Stomach (tissue), 9 donors: Measurements from ENCODE around the gene TAF4. TPM values are rescaled to one million over a fixed set of nuclear protein-coding genes. Genes with fewer than 3 reads are reported as not detected.

Source experiments
- DNase-seq, 2 donors: peaks; one replicate each; pipeline versions ENCODE4 v3.0.0 to v3.0.0-alpha.2; 2013 to 2019
- H3K27ac ChIP-seq, 5 donors: fragments of 200-600 bp in 4 of 5; sonication (generic) in 4 of 5; one replicate each; pipeline ENCODE4 v1.5.1; 2013 to 2019; ENCODE audit warnings: mild to moderate bottlenecking in 1 of 5, moderate library complexity in 1 of 5
- H3K27me3 ChIP-seq, 3 donors: fragments of 200-600 bp; sonication (generic); one replicate each; pipeline ENCODE4 v1.5.1; 2017 to 2019; ENCODE audit warnings: mixed run types in 1 of 3
- H3K36me3 ChIP-seq, 4 donors: fragments of 200-600 bp; sonication (generic); 1 replicate in 3 of 4; 2 replicates in 1 of 4; pipeline ENCODE4 v1.5.1; 2016 to 2019
- H3K4me1 ChIP-seq, 4 donors: fragments of 200-600 bp; sonication (generic); one replicate each; pipeline ENCODE4 v1.5.1; 2016 to 2019
- H3K4me3 ChIP-seq, 4 donors: fragments of 200-600 bp; sonication (generic) in 3 of 4; one replicate each; pipeline ENCODE4 v1.5.1; 2016 to 2019; ENCODE audit warnings: mild to moderate bottlenecking in 1 of 4
- H3K9me3 ChIP-seq, 4 donors: fragments of 200-600 bp; sonication (generic); one replicate each; pipeline ENCODE4 v1.5.1; 2016 to 2019
- CTCF ChIP-seq, 7 experiments: fragments of 450-650 bp in 4 of 7; fragments of 200-600 bp in 3 of 7; sonication (generic) in 3 of 7; IDR thresholded peaks; one replicate each; pipeline ENCODE4 v1.5.1; 2016 to 2019; ENCODE audit warnings: antibody characterized with exemption in 7 of 7, control low read depth in 2 of 7, mild to moderate bottlenecking in 1 of 7
- EP300 ChIP-seq: sonication (generic); formaldehyde crosslinking; IDR thresholded peaks from one replicate; pipeline ENCODE4 v1.6.1; 2017; ENCODE audit warnings: antibody characterized with exemption
- POLR2A ChIP-seq, 4 donors: fragments of 450-650 bp; IDR thresholded peaks; one replicate each; pipeline ENCODE4 v1.6.1; 2016; ENCODE audit warnings: antibody characterized with exemption in 4 of 4, control low read depth in 2 of 4, mild to moderate bottlenecking in 1 of 4, moderate library complexity in 1 of 4
- POLR2AphosphoS5 ChIP-seq, 3 donors: sonication (generic); formaldehyde crosslinking; IDR thresholded peaks; one replicate each; pipeline ENCODE4 v1.6.1; 2016; ENCODE audit warnings: antibody characterized with exemption in 3 of 3
- WGBS, 5 donors: extraction: QIAGEN DNeasy Blood & Tissue Kit in 3 of 5; methylation state at CpG; one replicate each; pipeline versions ENCODE4 v1.1.5 to v1.1.7; 2013 to 2018; 5-methylcytosine and 5-hydroxymethylcytosine counted together
- intact Hi-C: fragments of 100-400 bp; cut with DNase I; formaldehyde crosslinking; loops from one replicate; pipeline ENCODE4 v1.15.1; 2023; ENCODE audit warnings: low total_unique reads
- polyA plus RNA-seq, 3 donors: library from polyadenylated mRNA; stranded (reverse); fragments of 200-250 nt; gene quantifications; one replicate each; pipeline ENCODE4 v1.2.3, GENCODE V29; 2013
- total RNA-seq, 5 donors: library from RNA; depleted of rRNA; stranded (reverse); fragments of >200 nt; gene quantifications; one replicate each; pipeline versions ENCODE4 v1.1.0 to v1.2.3, GENCODE V29; 2014 to 2016
- donor health status: healthy with polysubstance abuse.
- donor health status: Bipolar disorder and iron deficiency.
- donor health status: healthy.

Gene TAF4
- total and polyA plus RNA-seq, 8 donors = 3.2 to 33.9 (median 11.2) TPM

GRCh38 chr20:62012631-62013030, 53.0 kb downstream of the TAF4 start:
- intact Hi-C loops = loop anchor here (5.0 kb wide), 1 partner anchor 120 kb away; no protein-coding TSS in a partner anchor
- Histone ChIP-seq H3K4me3 (no peak overlapping the region), H3K9me3 (no peaks in the 10 kb centered on the region), H3K27me3 (no peaks in the 10 kb centered on the region), H3K36me3 (peaks cover 33 to 60% (median 57%) of the 10 kb centered on the region in 4 donors), H3K4me1 (peaks cover 0 to 32% (median 13%) of the 10 kb centered on the region in 4 donors), H3K27ac (no peak overlapping the region)
- WGBS, 5 donors = 92 to 98% (median 95%) methylated on average over 12 of the region's 12 CpGs
- DNase-seq = no peak
- TF ChIP-seq POLR2AphosphoS5 (IDR thresholded peaks at IDR 0.05) (no peak), POLR2A (IDR thresholded peaks at IDR 0.05) (no peak), CTCF (IDR thresholded peaks at IDR 0.05) (no peak), EP300 (no peak)

- H3K4me3 ChIP-seq = no peak overlapping the region
- intact Hi-C loops = loop anchor here (5.0 kb wide), 1 partner anchor 120 kb away; no protein-coding TSS in a partner anchor
- DNase-seq = no peak
- H3K27me3 ChIP-seq = no peaks in the 10 kb centered on the region
- H3K9me3 ChIP-seq = no peaks in the 10 kb centered on the region
- peaks cover 0 to 32% (median 13%) of the 10 kb centered on the region in 4 donors for H3K4me1 ChIP-seq
- 92 to 97% (median 94%) methylated on average over 23 to 27 of the region's 27 CpGs for whole genome bisulfite sequencing, 5 donors
- H3K27ac ChIP-seq = no peak overlapping the region
- no peak for TF ChIP-seq POLR2A (IDR thresholded peaks at IDR 0.05)
- no peak for TF ChIP-seq POLR2AphosphoS5 (IDR thresholded peaks at IDR 0.05)
- no peak for TF ChIP-seq EP300
- no peak for TF ChIP-seq CTCF (IDR thresholded peaks at IDR 0.05)
- H3K36me3 ChIP-seq = peaks cover 39 to 66% (median 63%) of the 10 kb centered on the region in 4 donors
These were observed 53.6 kb downstream of the TAF4 start for GRCh38 chr20:62011938-62012534.

- TF ChIP-seq CTCF (IDR thresholded peaks at IDR 0.05) (no peak), POLR2A (IDR thresholded peaks at IDR 0.05) (no peak), POLR2AphosphoS5 (IDR thresholded peaks at IDR 0.05) (no peak), EP300 (no peak)
- Histone ChIP-seq H3K4me3 (no peak overlapping the region), H3K4me1 (peaks cover 0 to 26% (median 12%) of the 10 kb centered on the region in 4 donors), H3K9me3 (no peaks in the 10 kb centered on the region), H3K27me3 (no peaks in the 10 kb centered on the region), H3K27ac (no peak overlapping the region), H3K36me3 (peaks cover 44 to 73% (median 69%) of the 10 kb centered on the region in 4 donors)
- intact Hi-C loops = loop anchor here (5.0 kb wide), 1 partner anchor 121 kb away; no protein-coding TSS in a partner anchor
- 68 to 81% (median 74%) methylated on average over 6 of the region's 6 CpGs for WGBS, 5 donors
- no peak for DNase-seq
These were observed 54.3 kb downstream of the TAF4 start for GRCh38 chr20:62011403-62011790.

GRCh38 chr20:62010551-62011402, 54.9 kb downstream of the TAF4 start:
- Histone ChIP-seq H3K36me3 (peaks cover 50 to 79% (median 75%) of the 10 kb centered on the region in 4 donors), H3K27me3 (no peaks in the 10 kb centered on the region), H3K4me1 (peaks cover 0 to 19% (median 9%) of the 10 kb centered on the region in 4 donors), H3K9me3 (no peaks in the 10 kb centered on the region), H3K4me3 (no peak overlapping the region), H3K27ac (no peak overlapping the region)
- TF ChIP-seq POLR2AphosphoS5 (IDR thresholded peaks at IDR 0.05) = peak in 1 of 3 donors; percentile 35
- no peak for TF ChIP-seq POLR2A (IDR thresholded peaks at IDR 0.05)
- TF ChIP-seq EP300 = no peak
- TF ChIP-seq CTCF (IDR thresholded peaks at IDR 0.05) = peak in 5 of 7 experiments; percentile 34 to 69 (median 64)
- intact Hi-C loops = loop anchor here (5.0 kb wide), 1 partner anchor 122 kb away; no protein-coding TSS in a partner anchor
- DNase-seq = peak; percentile 51 to 83
- WGBS, 5 donors = 26 to 32% (median 31%) methylated on average over 13 of the region's 13 CpGs
